ENCODE results near the gene EARS2. TPM values are rescaled to one million over a fixed set of nuclear protein-coding genes. Genes with fewer than 3 reads are reported as not detected.

Gene EARS2
- total and polyA plus RNA-seq, 8 donors = 16.3 to 27.8 (median 23.2) TPM

DNA sequence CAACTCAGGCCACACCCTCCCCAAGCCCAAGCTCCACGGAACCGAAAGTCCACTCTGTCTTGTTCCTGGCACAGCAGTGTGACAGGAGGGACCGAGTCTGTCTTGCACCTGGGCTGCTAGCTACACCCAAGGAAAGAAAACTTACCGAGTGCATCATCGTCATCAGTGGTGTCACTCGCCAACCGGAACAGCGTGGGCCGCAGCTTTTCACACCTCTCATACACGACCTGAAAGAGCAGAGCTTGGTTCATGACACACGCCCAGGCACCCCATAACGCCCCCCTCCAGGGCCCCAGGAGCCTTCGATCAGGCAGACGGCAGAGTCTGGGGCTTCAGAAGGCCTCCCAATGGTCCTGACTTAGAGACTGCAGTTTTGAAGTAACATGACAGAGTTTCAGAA lies 74.4 kb downstream of the EARS2 start:
- Histone ChIP-seq H3K4me3 (no peak overlapping the region), H3K4me1 (peaks cover 0 to 8% of the 10 kb centered on the region in 2 donors), H3K27me3 (no peaks in the 10 kb centered on the region), H3K9me3 (no peaks in the 10 kb centered on the region), H3K27ac (no peak overlapping the region), H3K36me3 (peaks cover 14 to 100% of the 10 kb centered on the region in 2 donors)
- TF ChIP-seq, protein P1, sequence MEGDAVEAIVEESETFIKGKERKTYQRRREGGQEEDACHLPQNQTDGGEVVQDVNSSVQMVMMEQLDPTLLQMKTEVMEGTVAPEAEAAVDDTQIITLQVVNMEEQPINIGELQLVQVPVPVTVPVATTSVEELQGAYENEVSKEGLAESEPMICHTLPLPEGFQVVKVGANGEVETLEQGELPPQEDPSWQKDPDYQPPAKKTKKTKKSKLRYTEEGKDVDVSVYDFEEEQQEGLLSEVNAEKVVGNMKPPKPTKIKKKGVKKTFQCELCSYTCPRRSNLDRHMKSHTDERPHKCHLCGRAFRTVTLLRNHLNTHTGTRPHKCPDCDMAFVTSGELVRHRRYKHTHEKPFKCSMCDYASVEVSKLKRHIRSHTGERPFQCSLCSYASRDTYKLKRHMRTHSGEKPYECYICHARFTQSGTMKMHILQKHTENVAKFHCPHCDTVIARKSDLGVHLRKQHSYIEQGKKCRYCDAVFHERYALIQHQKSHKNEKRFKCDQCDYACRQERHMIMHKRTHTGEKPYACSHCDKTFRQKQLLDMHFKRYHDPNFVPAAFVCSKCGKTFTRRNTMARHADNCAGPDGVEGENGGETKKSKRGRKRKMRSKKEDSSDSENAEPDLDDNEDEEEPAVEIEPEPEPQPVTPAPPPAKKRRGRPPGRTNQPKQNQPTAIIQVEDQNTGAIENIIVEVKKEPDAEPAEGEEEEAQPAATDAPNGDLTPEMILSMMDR (IDR thresholded peaks at IDR 0.05) = no peak
- ATAC-seq = no peak
- intact Hi-C loops (cut with DNase I) = no loop called here
- DNase-seq = no peak

DNA sequence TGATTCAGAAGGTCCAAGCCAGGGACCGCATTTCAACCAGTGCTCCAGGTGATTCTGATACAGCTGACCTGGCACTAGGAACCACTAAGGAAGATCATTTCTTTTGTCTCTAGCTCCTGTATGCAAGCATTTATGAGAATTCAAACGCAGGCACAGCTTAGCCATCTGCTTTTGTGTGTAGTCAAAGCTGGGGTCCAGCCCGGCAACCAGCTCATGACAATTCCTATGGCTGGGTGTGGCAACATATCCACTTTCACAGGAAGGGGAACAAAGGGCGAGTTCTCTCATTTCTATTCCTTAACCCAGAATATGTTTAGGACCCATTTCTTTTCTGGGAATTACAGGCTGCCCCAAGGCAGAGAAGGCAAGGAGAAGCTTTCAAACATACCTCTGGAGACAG lies 76.9 kb downstream of the EARS2 start:
- DNase-seq (no peak), ATAC-seq (no peak)
- intact Hi-C loops (cut with DNase I) = no loop called here
- no peaks in the 10 kb centered on the region for H3K9me3 ChIP-seq
- H3K4me3 ChIP-seq = no peak overlapping the region
- no peak overlapping the region for H3K27ac ChIP-seq
- no peaks in the 10 kb centered on the region for H3K4me1 ChIP-seq
- TF ChIP-seq, protein P1 (IDR thresholded peaks at IDR 0.05) = no peak
- peaks cover 8 to 100% of the 10 kb centered on the region in 2 donors for H3K36me3 ChIP-seq
- no peaks in the 10 kb centered on the region for H3K27me3 ChIP-seq

DNA sequence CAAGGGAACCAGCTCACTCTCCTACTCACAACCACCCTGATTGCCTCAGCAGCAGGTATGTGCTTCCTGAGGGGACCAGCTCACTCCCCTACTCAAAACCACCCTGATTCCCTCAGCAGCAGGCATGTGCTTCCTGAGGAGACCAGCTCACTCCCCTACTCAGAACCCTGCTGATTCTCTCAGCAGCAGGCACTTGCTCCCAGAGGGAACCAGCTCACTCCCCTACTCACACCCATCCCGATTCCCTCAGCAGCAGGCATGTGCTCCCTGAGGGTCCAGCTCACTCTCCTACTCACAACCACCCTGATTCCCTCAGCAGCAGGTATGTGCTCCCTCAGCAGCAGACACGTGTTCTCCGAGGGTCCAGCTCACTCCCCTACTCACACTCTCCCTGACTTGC lies 78.0 kb downstream of the EARS2 start:
- intact Hi-C loops (cut with DNase I) = no loop called here
- no peaks in the 10 kb centered on the region for H3K27me3 ChIP-seq

DNA sequence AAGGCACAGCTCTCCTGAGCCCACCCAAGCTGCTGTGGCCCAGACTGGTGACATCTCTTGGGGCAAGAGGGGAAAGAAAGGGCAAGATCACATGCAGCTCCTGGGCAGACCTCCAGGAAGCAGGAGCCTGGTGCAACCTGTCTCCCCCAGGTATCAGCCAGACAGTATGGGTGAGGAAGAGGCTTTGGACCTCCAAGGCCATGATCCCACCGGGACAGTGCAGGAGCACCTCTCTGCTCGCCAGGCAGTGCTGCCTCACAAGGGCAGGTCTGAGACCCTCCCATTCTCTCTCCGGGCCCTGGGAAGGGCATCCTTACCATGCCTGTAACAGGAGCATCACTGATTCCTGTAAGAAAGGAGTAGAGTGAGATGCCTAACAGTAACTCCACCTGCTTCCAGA lies 78.6 kb downstream of the EARS2 start:
- no peaks in the 10 kb centered on the region for H3K27me3 ChIP-seq
- peaks cover 8 to 100% of the 10 kb centered on the region in 2 donors for H3K36me3 ChIP-seq
- no peaks in the 10 kb centered on the region for H3K4me1 ChIP-seq
- DNase-seq (no peak), ATAC-seq (no peak)
- intact Hi-C loops (cut with DNase I) = no loop called here
- no peaks in the 10 kb centered on the region for H3K9me3 ChIP-seq
- TF ChIP-seq, protein P1 (IDR thresholded peaks at IDR 0.05) = no peak
- no peak overlapping the region for H3K4me3 ChIP-seq
- no peak overlapping the region for H3K27ac ChIP-seq

More for the DNA sequence above, 78.0 kb downstream of the EARS2 start:
- ATAC-seq (no peak), DNase-seq (no peak)
- H3K4me1 ChIP-seq = no peaks in the 10 kb centered on the region
- no peak overlapping the region for H3K27ac ChIP-seq
- H3K9me3 ChIP-seq = no peaks in the 10 kb centered on the region
- H3K36me3 ChIP-seq = peaks cover 8 to 100% of the 10 kb centered on the region in 2 donors
- H3K4me3 ChIP-seq = no peak overlapping the region
- TF ChIP-seq, protein P1 (IDR thresholded peaks at IDR 0.05) = no peak

DNA sequence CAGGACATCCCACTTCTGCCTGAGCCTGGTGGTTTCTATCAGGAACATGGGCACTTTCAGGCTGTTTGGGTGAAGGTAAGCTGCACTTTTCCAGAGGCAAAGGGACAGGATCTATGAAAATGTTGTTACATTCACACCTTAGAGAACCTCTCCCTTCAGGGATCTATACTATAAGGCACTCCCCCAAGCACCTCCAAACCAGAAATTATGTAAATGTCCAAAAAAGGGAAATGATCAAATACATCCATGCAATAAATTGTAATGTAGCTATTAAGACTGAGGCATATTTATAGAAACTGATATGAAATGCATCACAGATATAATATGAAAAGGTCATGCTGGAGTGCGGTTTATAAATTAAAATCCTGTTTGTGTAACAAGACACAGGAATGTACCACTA lies 80.9 kb downstream of the EARS2 start:
- no peak overlapping the region for H3K4me3 ChIP-seq
- no peak overlapping the region for H3K27ac ChIP-seq
- DNase-seq (no peak), ATAC-seq (no peak)
- peaks cover 0 to 100% of the 10 kb centered on the region in 2 donors for H3K36me3 ChIP-seq
- H3K27me3 ChIP-seq = no peaks in the 10 kb centered on the region
- TF ChIP-seq, protein P1 (IDR thresholded peaks at IDR 0.05) = no peak
- intact Hi-C loops (cut with DNase I) = no loop called here
- H3K4me1 ChIP-seq = no peaks in the 10 kb centered on the region
- H3K9me3 ChIP-seq = no peaks in the 10 kb centered on the region

Other genes with a start within 250 kb of the EARS2 start
- gene COG7, start 104.2 kb downstream of the EARS2 start, total RNA-seq = 10 to 100 TPM; 19.8 to 22.0 TPM
- gene COG7, start 104.2 kb downstream of the EARS2 start, polyA plus RNA-seq (ENCODE audit: insufficient read length in 6 of 6) = 10 to 100 TPM; 27.4 to 36.7 (median 32.2) TPM
- gene GGA2, start 46.9 kb downstream of the EARS2 start, total RNA-seq = 100 to 1,000 TPM; 125 to 133 TPM
- gene GGA2, start 46.9 kb downstream of the EARS2 start, polyA plus RNA-seq (ENCODE audit: insufficient read length in 6 of 6) = 100 to 1,000 TPM; 135 to 163 (median 144) TPM
- 10 to 100 TPM; 51.9 to 69.3 TPM for gene UBFD1, start 377 bp upstream of the EARS2 start, total RNA-seq
- 10 to 100 TPM; 65.6 to 74.1 (median 68.6) TPM for gene UBFD1, start 377 bp upstream of the EARS2 start, polyA plus RNA-seq (ENCODE audit: insufficient read length in 6 of 6)
- gene NDUFAB1, start 39.0 kb upstream of the EARS2 start, total RNA-seq = 10 to 100 TPM; 65.4 to 78.7 TPM
- gene NDUFAB1, start 39.0 kb upstream of the EARS2 start, polyA plus RNA-seq (ENCODE audit: insufficient read length in 6 of 6) = 10 to 100 TPM; 64.9 to 77.8 (median 71.1) TPM
- 10 to 100 TPM; 10.3 to 13.7 TPM for gene PALB2, start 84.0 kb upstream of the EARS2 start, total RNA-seq
- 10 to 100 TPM; 14.4 to 20.4 (median 16.5) TPM for gene PALB2, start 84.0 kb upstream of the EARS2 start, polyA plus RNA-seq (ENCODE audit: insufficient read length in 6 of 6)
- gene DCTN5, start 84.1 kb upstream of the EARS2 start, total RNA-seq = 10 to 100 TPM; 55.4 to 61.4 TPM
- 10 to 100 TPM; 55.1 to 66.4 (median 61.2) TPM for gene DCTN5, start 84.1 kb upstream of the EARS2 start, polyA plus RNA-seq (ENCODE audit: insufficient read length in 6 of 6)
- gene PLK1, start 121.5 kb upstream of the EARS2 start, total RNA-seq = 1 to 10 TPM; 3.0 to 8.0 TPM
- 10 to 100 TPM; 18.6 to 52.5 (median 23.4) TPM for gene PLK1, start 121.5 kb upstream of the EARS2 start, polyA plus RNA-seq (ENCODE audit: insufficient read length in 6 of 6)
- under 1 TPM in 1 of 2 donors, not detected in 1; 0.84 TPM for gene ERN2, start 155.9 kb upstream of the EARS2 start, total RNA-seq
- gene ERN2, start 155.9 kb upstream of the EARS2 start, polyA plus RNA-seq (ENCODE audit: insufficient read length in 6 of 6) = under 1 TPM; 0.10 to 0.35 (median 0.18) TPM
- gene CHP2, start 197.7 kb upstream of the EARS2 start, total RNA-seq = under 1 TPM in 1 of 2 donors, not detected in 1; 0.29 TPM
- gene CHP2, start 197.7 kb upstream of the EARS2 start, polyA plus RNA-seq (ENCODE audit: insufficient read length in 6 of 6) = under 1 TPM; 0.10 to 0.35 (median 0.18) TPM

All from left lung (tissue), 10 donors.